Suprapubic skin (tissue), 4 donors: Measurements from ENCODE around the gene SGTA. TPM values are rescaled to one million over a fixed set of nuclear protein-coding genes. Genes with fewer than 3 reads are reported as not detected.

ENCODE experiments used
- DNase-seq, 2 donors: peaks; one replicate each; pipeline ENCODE4 v3.0.0-alpha.2; 2019; ENCODE audit warnings: low spot score in 2 of 2
- H3K27ac ChIP-seq: fragments of 200-600 bp; sonication (generic); one replicate; pipeline ENCODE4 v1.5.1; 2019
- H3K27me3 ChIP-seq: fragments of 200-600 bp; sonication (generic); one replicate; pipeline ENCODE4 v1.5.1; 2019
- H3K36me3 ChIP-seq: fragments of 200-600 bp; sonication (generic); one replicate; pipeline ENCODE4 v1.5.1; 2019
- H3K4me1 ChIP-seq: fragments of 200-600 bp; sonication (generic); one replicate; pipeline ENCODE4 v1.5.1; 2019
- H3K4me3 ChIP-seq: fragments of 200-600 bp; sonication (generic); one replicate; pipeline ENCODE4 v1.5.1; 2019; ENCODE audit warnings: mild to moderate bottlenecking
- H3K9me3 ChIP-seq: fragments of 200-600 bp; sonication (generic); one replicate; pipeline ENCODE4 v1.5.1; 2019
- CTCF ChIP-seq, 2 donors: fragments of 200-600 bp in 1 of 2; fragments of 450-650 bp in 1 of 2; sonication (generic) in 1 of 2; IDR thresholded peaks; one replicate each; pipeline ENCODE4 v1.5.1; 2016 to 2019; ENCODE audit warnings: antibody characterized with exemption in 2 of 2, mild to moderate bottlenecking in 1 of 2, moderate library complexity in 1 of 2
- EP300 ChIP-seq: sonication (generic); formaldehyde crosslinking; IDR thresholded peaks from one replicate; pipeline ENCODE4 v1.6.1; 2017; ENCODE audit warnings: antibody characterized with exemption
- POLR2A ChIP-seq, 2 donors: fragments of 450-650 bp; IDR thresholded peaks; one replicate each; pipeline ENCODE4 v1.6.1; 2017; ENCODE audit warnings: antibody characterized with exemption in 2 of 2, mild to moderate bottlenecking in 2 of 2, moderate library complexity in 2 of 2
- POLR2AphosphoS5 ChIP-seq, 3 donors: sonication (generic); formaldehyde crosslinking; IDR thresholded peaks; one replicate each; pipeline ENCODE4 v1.6.1; 2017; ENCODE audit warnings: antibody characterized with exemption in 3 of 3
- WGBS: methylation state at CpG from one replicate; pipeline ENCODE4 v1.1.5; 2018; 5-methylcytosine and 5-hydroxymethylcytosine counted together
- total RNA-seq, 4 donors: library from RNA; depleted of rRNA; stranded (reverse); fragments of >200 nt; gene quantifications; one replicate each; pipeline ENCODE4 v1.1.0, GENCODE V29; 2016

Gene SGTA
- total RNA-seq, 4 donors from 2014 or later: 29.1 to 48.9 (median 40.6) TPM

GRCh38 chr19:2805261-2805900 lies 22.3 kb upstream of the SGTA start:
- Histone ChIP-seq H3K4me1 (no peaks in the 10 kb centered on the region), H3K27me3 (no peaks in the 10 kb centered on the region), H3K27ac (no peak overlapping the region), H3K4me3 (no peak overlapping the region), H3K9me3 (no peaks in the 10 kb centered on the region), H3K36me3 (peaks cover 63% of the 10 kb centered on the region)
- TF ChIP-seq POLR2A (IDR thresholded peaks at IDR 0.05) (no peak), CTCF (IDR thresholded peaks at IDR 0.05) (no peak), EP300 (no peak), POLR2AphosphoS5 (IDR thresholded peaks at IDR 0.05) (no peak)
- 95% methylated on average over 11 of the region's 28 CpGs for WGBS
- no peak for DNase-seq

GRCh38 chr19:2804156-2805004 lies 21.3 kb upstream of the SGTA start:
- DNase-seq: no peak
- TF ChIP-seq CTCF (IDR thresholded peaks at IDR 0.05) (no peak), EP300 (no peak), POLR2AphosphoS5 (IDR thresholded peaks at IDR 0.05) (no peak), POLR2A (IDR thresholded peaks at IDR 0.05) (no peak)
- H3K36me3 ChIP-seq: peaks cover 63% of the 10 kb centered on the region
- no peak overlapping the region for H3K4me3 ChIP-seq
- no peaks in the 10 kb centered on the region for H3K9me3 ChIP-seq
- H3K27me3 ChIP-seq: no peaks in the 10 kb centered on the region
- no peak overlapping the region for H3K27ac ChIP-seq
- H3K4me1 ChIP-seq: no peaks in the 10 kb centered on the region
- 90% methylated on average over 21 of the region's 27 CpGs for WGBS

- Histone ChIP-seq H3K9me3 (no peaks in the 10 kb centered on the region), H3K27ac (no peak overlapping the region), H3K4me3 (no peak overlapping the region), H3K36me3 (peaks cover 58% of the 10 kb centered on the region), H3K4me1 (no peaks in the 10 kb centered on the region), H3K27me3 (no peaks in the 10 kb centered on the region)
- WGBS: 93% methylated on average over 28 of the region's 29 CpGs
- TF ChIP-seq POLR2AphosphoS5 (IDR thresholded peaks at IDR 0.05): no peak
- no peak for TF ChIP-seq POLR2A (IDR thresholded peaks at IDR 0.05)
- no peak for TF ChIP-seq EP300
- TF ChIP-seq CTCF (IDR thresholded peaks at IDR 0.05): no peak
- no peak for DNase-seq
Measured at GRCh38 chr19:2803486-2804155, 20.5 kb upstream of the SGTA start.

- Histone ChIP-seq H3K9me3 (no peaks in the 10 kb centered on the region), H3K4me1 (no peaks in the 10 kb centered on the region), H3K4me3 (no peak overlapping the region), H3K36me3 (peaks cover 53% of the 10 kb centered on the region), H3K27ac (no peak overlapping the region), H3K27me3 (no peaks in the 10 kb centered on the region)
- no peak for DNase-seq
- 96% methylated on average over 17 of the region's 17 CpGs for WGBS
- TF ChIP-seq POLR2AphosphoS5 (IDR thresholded peaks at IDR 0.05): no peak
Measured at GRCh38 chr19:2802826-2803225, 19.8 kb upstream of the SGTA start.

- Histone ChIP-seq H3K9me3 (no peaks in the 10 kb centered on the region), H3K27me3 (no peaks in the 10 kb centered on the region), H3K4me3 (no peak overlapping the region), H3K36me3 (peaks cover 46% of the 10 kb centered on the region), H3K4me1 (no peaks in the 10 kb centered on the region), H3K27ac (no peak overlapping the region)
- 93% methylated on average over 15 of the region's 22 CpGs for WGBS
- DNase-seq: no peak
- no peak for TF ChIP-seq CTCF (IDR thresholded peaks at IDR 0.05)
- TF ChIP-seq POLR2A (IDR thresholded peaks at IDR 0.05): no peak
- no peak for TF ChIP-seq POLR2AphosphoS5 (IDR thresholded peaks at IDR 0.05)
- TF ChIP-seq EP300: no peak
Measured at GRCh38 chr19:2800506-2800905, 17.4 kb upstream of the SGTA start.
